HEK293 (cell line): ENCODE results near the gene TC2N.

Experiments
- KLF1 ChIP-seq: fragments of 450-650 bp; formaldehyde crosslinking; IDR thresholded peaks from 2 replicates; pipeline ENCODE4 v1.5.1; 2016; ENCODE audit warnings: missing biosample characterization, missing genetic modification characterization
- TRIM28 ChIP-seq: IDR thresholded peaks from 2 replicates; pipeline ENCODE4 v1.6.1; 2011; ENCODE audit warnings: low read length, control low read depth, borderline replicate concordance
- ZNF184 ChIP-seq: fragments of 450-650 bp; IDR thresholded peaks from 2 replicates; pipeline ENCODE4 v1.5.1; 2018; ENCODE audit warnings: missing biosample characterization, mild to moderate bottlenecking, missing genetic modification characterization
- ZNF202 ChIP-seq: fragments of 450-650 bp; formaldehyde crosslinking; IDR thresholded peaks from 2 replicates; pipeline ENCODE4 v1.5.1; 2016; ENCODE audit warnings: missing biosample characterization, missing genetic modification characterization, borderline replicate concordance
- ZNF24 ChIP-seq: fragments of 450-650 bp; formaldehyde crosslinking; IDR thresholded peaks from 2 replicates; pipeline ENCODE4 v1.5.1; 2016; ENCODE audit warnings: missing biosample characterization, missing genetic modification characterization

DNA sequence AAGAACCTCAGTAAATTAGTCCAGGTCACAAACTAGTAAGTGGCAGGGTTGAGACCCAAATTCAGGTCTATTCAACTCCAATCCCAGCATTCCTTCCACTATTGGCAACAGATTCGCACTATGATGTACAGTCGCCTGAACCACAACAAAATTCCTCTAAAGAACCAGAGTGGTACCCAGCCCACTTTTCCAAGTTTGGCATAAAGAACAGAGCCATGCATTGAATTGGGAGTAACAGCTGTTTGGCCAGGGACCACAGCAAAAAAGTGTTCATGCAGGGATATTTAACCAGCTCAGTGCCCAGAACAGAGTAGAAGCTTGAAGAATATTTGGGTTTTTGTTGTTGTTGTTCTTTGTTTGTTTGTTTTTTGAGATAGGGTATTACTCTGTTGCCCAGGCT, 9.7 kb downstream of the TC2N start:
- no peak for TF ChIP-seq ZNF24 (tag by site-specific recombination)
- no peak for TF ChIP-seq ZNF202 (tag by site-specific recombination)
- no peak for TF ChIP-seq ZNF184 (tag by site-specific recombination)
- no peak for TF ChIP-seq TRIM28
- TF ChIP-seq KLF1 (tag by site-specific recombination) = no peak
